Measurements from ENCODE around the gene ZFP36L1.

Gene ZFP36L1

GRCh38 chr14:68762953-68763764, 29.7 kb downstream of the ZFP36L1 start:
- no peak for DNase-seq

- no peak for DNase-seq
Measured at GRCh38 chr14:68761391-68761790, 31.5 kb downstream of the ZFP36L1 start.

GRCh38 chr14:68760761-68761160, 32.1 kb downstream of the ZFP36L1 start:
- no peak for DNase-seq

- DNase-seq, result peak in 1 of 3 donors; percentile 34
Measured at GRCh38 chr14:68759937-68760336, 32.9 kb downstream of the ZFP36L1 start.

GRCh38 chr14:68759017-68759560, 33.8 kb downstream of the ZFP36L1 start:
- no peak for DNase-seq

GRCh38 chr14:68758301-68758700, 34.6 kb downstream of the ZFP36L1 start:
- no peak for DNase-seq

GRCh38 chr14:68757618-68758081, 35.2 kb downstream of the ZFP36L1 start:
- DNase-seq, result peak; percentile 91 to 95 (median 92)

- DNase-seq, result no peak
Measured at GRCh38 chr14:68756734-68757133, 36.1 kb downstream of the ZFP36L1 start.

- no peak for DNase-seq
Measured at GRCh38 chr14:68756000-68756481, 36.8 kb downstream of the ZFP36L1 start.

GRCh38 chr14:68755016-68755353, 37.9 kb downstream of the ZFP36L1 start:
- DNase-seq, result no peak

GRCh38 chr14:68753690-68754089, 39.2 kb downstream of the ZFP36L1 start:
- DNase-seq, result peak in 1 of 3 donors; percentile 42

- peak; percentile 53 to 58 (median 57) for DNase-seq
Measured at GRCh38 chr14:68752271-68753006, 40.4 kb downstream of the ZFP36L1 start.

GRCh38 chr14:68749487-68750475, 43.1 kb downstream of the ZFP36L1 start:
- no peak for DNase-seq

GRCh38 chr14:68748691-68749090, 44.2 kb downstream of the ZFP36L1 start:
- DNase-seq, result no peak

GRCh38 chr14:68748260-68748659, 44.6 kb downstream of the ZFP36L1 start:
- DNase-seq, result no peak

GRCh38 chr14:68747393-68747792, 45.5 kb downstream of the ZFP36L1 start:
- no peak for DNase-seq

- no peak for DNase-seq
Measured at GRCh38 chr14:68744613-68745012, 48.3 kb downstream of the ZFP36L1 start.

GRCh38 chr14:68741839-68742470, 50.9 kb downstream of the ZFP36L1 start:
- DNase-seq, result peak; percentile 95 to 99 (median 97)

GRCh38 chr14:68741477-68741791, 51.4 kb downstream of the ZFP36L1 start:
- DNase-seq, result peak in 2 of 3 donors; percentile 44 to 68

GRCh38 chr14:68740788-68741476, 51.9 kb downstream of the ZFP36L1 start:
- no peak for DNase-seq

GRCh38 chr14:68739701-68740100, 53.2 kb downstream of the ZFP36L1 start:
- DNase-seq, result no peak

Measured in suppressor macrophage treated with lipopolysaccharide for 1 hour (primary cell).